ENCODE data around the gene CRISPLD2. TPM values are rescaled to one million over a fixed set of nuclear protein-coding genes. Genes with fewer than 3 reads are reported as not detected.
A peak's percentile ranks its signal among the peaks of the same experiment; 100 is the strongest.

CRISPLD2 gene
- total and polyA plus RNA-seq, 2 donors from 2014 or later = 4.8 to 108 TPM

GRCh38 chr16:84849751-84850150, 30.0 kb downstream of the CRISPLD2 start:
- no peak for TF ChIP-seq CTCF (IDR thresholded peaks at IDR 0.05; ENCODE audit: borderline replicate concordance, extremely low read depth, insufficient read depth)
- peaks cover 0 to 4% (median 0%) of the 10 kb centered on the region in 3 donors for H3K9me3 ChIP-seq (ENCODE audit: control insufficient read depth in 2 of 3, insufficient read depth in 1 of 3, low read length in 3 of 3)
- no peaks in the 10 kb centered on the region for H3K27me3 ChIP-seq (ENCODE audit: control insufficient read depth, insufficient read depth, low read length)
- no peak for DNase-seq
- H3K36me3 ChIP-seq (ENCODE audit: control insufficient read depth in 2 of 3, insufficient read depth in 3 of 3, low read length in 3 of 3) = no peaks in the 10 kb centered on the region
- H3K4me1 ChIP-seq (ENCODE audit: control insufficient read depth in 2 of 3, insufficient read depth in 2 of 3, low read depth in 1 of 3, low read length in 3 of 3) = peaks cover 0 to 3% (median 0%) of the 10 kb centered on the region in 3 donors
- H3K9ac ChIP-seq (ENCODE audit: low read length in 3 of 3) = no peak overlapping the region
- no peak for FAIRE-seq
- no peak overlapping the region for H3K4me3 ChIP-seq (ENCODE audit: low read length in 3 of 3)
- intact Hi-C loops (cut with DNase I) = no loop called here
- no peak overlapping the region for H3K27ac ChIP-seq (ENCODE audit: low read depth in 2 of 2, low read length in 2 of 2)

- peaks cover 0 to 4% (median 0%) of the 10 kb centered on the region in 3 donors for H3K9me3 ChIP-seq (ENCODE audit: control insufficient read depth in 2 of 3, insufficient read depth in 1 of 3, low read length in 3 of 3)
- H3K36me3 ChIP-seq (ENCODE audit: control insufficient read depth in 2 of 3, insufficient read depth in 3 of 3, low read length in 3 of 3) = no peaks in the 10 kb centered on the region
- FAIRE-seq (no peak), DNase-seq (no peak)
- intact Hi-C loops (cut with DNase I) = no loop called here
- H3K9ac ChIP-seq (ENCODE audit: low read length in 3 of 3) = no peak overlapping the region
- no peak overlapping the region for H3K27ac ChIP-seq (ENCODE audit: low read depth in 2 of 2, low read length in 2 of 2)
- H3K27me3 ChIP-seq (ENCODE audit: control insufficient read depth, insufficient read depth, low read length) = no peaks in the 10 kb centered on the region
- H3K4me3 ChIP-seq (ENCODE audit: low read length in 3 of 3) = no peak overlapping the region
- H3K4me1 ChIP-seq (ENCODE audit: control insufficient read depth in 2 of 3, insufficient read depth in 2 of 3, low read depth in 1 of 3, low read length in 3 of 3) = peaks cover 0 to 3% (median 0%) of the 10 kb centered on the region in 3 donors
- TF ChIP-seq CTCF (IDR thresholded peaks at IDR 0.05; ENCODE audit: borderline replicate concordance, extremely low read depth, insufficient read depth) = no peak
Measured at GRCh38 chr16:84850714-84851113, 30.9 kb downstream of the CRISPLD2 start.

GRCh38 chr16:84851192-84852127, 31.7 kb downstream of the CRISPLD2 start:
- TF ChIP-seq CTCF (IDR thresholded peaks at IDR 0.05; ENCODE audit: borderline replicate concordance, extremely low read depth, insufficient read depth) = no peak
- Histone ChIP-seq H3K27ac (ENCODE audit: low read depth in 2 of 2, low read length in 2 of 2) (no peak overlapping the region), H3K27me3 (ENCODE audit: control insufficient read depth, insufficient read depth, low read length) (no peaks in the 10 kb centered on the region), H3K36me3 (ENCODE audit: control insufficient read depth in 2 of 3, insufficient read depth in 3 of 3, low read length in 3 of 3) (no peaks in the 10 kb centered on the region), H3K9ac (ENCODE audit: low read length in 3 of 3) (no peak overlapping the region), H3K9me3 (ENCODE audit: control insufficient read depth in 2 of 3, insufficient read depth in 1 of 3, low read length in 3 of 3) (peaks cover 0 to 4% (median 0%) of the 10 kb centered on the region in 3 donors), H3K4me3 (ENCODE audit: low read length in 3 of 3) (no peak overlapping the region), H3K4me1 (ENCODE audit: control insufficient read depth in 2 of 3, insufficient read depth in 2 of 3, low read depth in 1 of 3, low read length in 3 of 3) (peaks cover 0 to 3% (median 0%) of the 10 kb centered on the region in 3 donors)
- intact Hi-C loops (cut with DNase I) = no loop called here
- FAIRE-seq = no peak
- peak in 1 of 5 donors; percentile 42 for DNase-seq

Measured in kidney (tissue), 14 donors.